ENCODE measurements around the gene FRAT2. TPM values are rescaled to one million over a fixed set of nuclear protein-coding genes. Genes with fewer than 3 reads are reported as not detected.

FRAT2 gene
- total RNA-seq, 1 experiment from 2014 or later = 16.7 TPM

DNA sequence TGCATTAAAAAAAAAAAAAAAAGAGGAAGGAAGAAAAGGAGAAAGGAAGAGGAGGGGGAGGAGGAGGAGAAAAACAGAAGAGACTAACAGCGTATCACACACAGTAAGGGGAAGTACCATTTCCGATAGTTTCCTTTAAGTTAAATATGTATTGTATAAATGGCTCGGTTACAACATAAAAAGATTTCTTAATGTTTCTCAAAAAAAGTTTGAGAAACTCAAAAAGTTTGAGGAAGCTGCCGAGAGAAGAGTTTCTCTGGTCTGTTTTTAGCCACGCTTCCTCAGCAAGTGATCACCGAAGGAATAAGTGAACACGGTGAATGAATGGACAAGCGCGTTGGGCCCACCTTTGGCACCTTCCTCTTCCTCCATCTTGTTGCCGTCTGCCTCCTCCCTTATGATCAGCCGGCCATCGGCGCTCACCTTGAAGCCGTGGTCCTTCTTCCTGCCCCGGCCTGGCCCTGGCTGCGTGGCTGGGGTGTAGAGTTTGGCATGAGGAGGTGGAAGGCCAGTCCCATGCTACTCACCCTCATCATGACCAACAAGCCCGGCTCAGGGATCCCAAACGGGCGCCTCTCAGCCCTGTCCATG lies 31.3 kb upstream of the FRAT2 start:
- BruUV-seq (replicated peaks) = no TSS peak
- intact Hi-C loops (cut with micrococcal nuclease; ENCODE audit: unreplicated experiment) (no loop called here), in situ Hi-C loops (cut with HindIII; ENCODE audit: low pct_unique_long_range_greater_than_20kb, low sequenced_read_pairs) (no loop called here)
- H3K4me3 ChIP-seq (ENCODE audit: low read depth in 2 of 2, low read length in 2 of 2) = no peak overlapping the region
- no peak for TF ChIP-seq POLR2AphosphoS5 (IDR thresholded peaks at IDR 0.05; ENCODE audit: low read depth, low read length)
- TF ChIP-seq, protein P1, sequence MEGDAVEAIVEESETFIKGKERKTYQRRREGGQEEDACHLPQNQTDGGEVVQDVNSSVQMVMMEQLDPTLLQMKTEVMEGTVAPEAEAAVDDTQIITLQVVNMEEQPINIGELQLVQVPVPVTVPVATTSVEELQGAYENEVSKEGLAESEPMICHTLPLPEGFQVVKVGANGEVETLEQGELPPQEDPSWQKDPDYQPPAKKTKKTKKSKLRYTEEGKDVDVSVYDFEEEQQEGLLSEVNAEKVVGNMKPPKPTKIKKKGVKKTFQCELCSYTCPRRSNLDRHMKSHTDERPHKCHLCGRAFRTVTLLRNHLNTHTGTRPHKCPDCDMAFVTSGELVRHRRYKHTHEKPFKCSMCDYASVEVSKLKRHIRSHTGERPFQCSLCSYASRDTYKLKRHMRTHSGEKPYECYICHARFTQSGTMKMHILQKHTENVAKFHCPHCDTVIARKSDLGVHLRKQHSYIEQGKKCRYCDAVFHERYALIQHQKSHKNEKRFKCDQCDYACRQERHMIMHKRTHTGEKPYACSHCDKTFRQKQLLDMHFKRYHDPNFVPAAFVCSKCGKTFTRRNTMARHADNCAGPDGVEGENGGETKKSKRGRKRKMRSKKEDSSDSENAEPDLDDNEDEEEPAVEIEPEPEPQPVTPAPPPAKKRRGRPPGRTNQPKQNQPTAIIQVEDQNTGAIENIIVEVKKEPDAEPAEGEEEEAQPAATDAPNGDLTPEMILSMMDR (IDR thresholded peaks at IDR 0.05) = no peak
- no peak for TF ChIP-seq SIN3A (IDR thresholded peaks at IDR 0.05; ENCODE audit: borderline replicate concordance, insufficient read depth, low read depth, low read length)
- TF ChIP-seq, protein P2, sequence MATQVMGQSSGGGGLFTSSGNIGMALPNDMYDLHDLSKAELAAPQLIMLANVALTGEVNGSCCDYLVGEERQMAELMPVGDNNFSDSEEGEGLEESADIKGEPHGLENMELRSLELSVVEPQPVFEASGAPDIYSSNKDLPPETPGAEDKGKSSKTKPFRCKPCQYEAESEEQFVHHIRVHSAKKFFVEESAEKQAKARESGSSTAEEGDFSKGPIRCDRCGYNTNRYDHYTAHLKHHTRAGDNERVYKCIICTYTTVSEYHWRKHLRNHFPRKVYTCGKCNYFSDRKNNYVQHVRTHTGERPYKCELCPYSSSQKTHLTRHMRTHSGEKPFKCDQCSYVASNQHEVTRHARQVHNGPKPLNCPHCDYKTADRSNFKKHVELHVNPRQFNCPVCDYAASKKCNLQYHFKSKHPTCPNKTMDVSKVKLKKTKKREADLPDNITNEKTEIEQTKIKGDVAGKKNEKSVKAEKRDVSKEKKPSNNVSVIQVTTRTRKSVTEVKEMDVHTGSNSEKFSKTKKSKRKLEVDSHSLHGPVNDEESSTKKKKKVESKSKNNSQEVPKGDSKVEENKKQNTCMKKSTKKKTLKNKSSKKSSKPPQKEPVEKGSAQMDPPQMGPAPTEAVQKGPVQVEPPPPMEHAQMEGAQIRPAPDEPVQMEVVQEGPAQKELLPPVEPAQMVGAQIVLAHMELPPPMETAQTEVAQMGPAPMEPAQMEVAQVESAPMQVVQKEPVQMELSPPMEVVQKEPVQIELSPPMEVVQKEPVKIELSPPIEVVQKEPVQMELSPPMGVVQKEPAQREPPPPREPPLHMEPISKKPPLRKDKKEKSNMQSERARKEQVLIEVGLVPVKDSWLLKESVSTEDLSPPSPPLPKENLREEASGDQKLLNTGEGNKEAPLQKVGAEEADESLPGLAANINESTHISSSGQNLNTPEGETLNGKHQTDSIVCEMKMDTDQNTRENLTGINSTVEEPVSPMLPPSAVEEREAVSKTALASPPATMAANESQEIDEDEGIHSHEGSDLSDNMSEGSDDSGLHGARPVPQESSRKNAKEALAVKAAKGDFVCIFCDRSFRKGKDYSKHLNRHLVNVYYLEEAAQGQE (IDR thresholded peaks at IDR 0.05; ENCODE audit: insufficient read depth in 1 of 2, low read depth in 2 of 2, low read length in 1 of 2) = no peak
- no peak for TF ChIP-seq TCF7L2 (IDR thresholded peaks at IDR 0.05; ENCODE audit: low read depth, low read length)
- DNase-seq (ENCODE audit: low read depth, low spot score) (no peak), ATAC-seq (no peak)
- H3K27me3 ChIP-seq (ENCODE audit: control insufficient read depth, insufficient read depth, low read length) = no peaks in the 10 kb centered on the region
- no peak overlapping the region for H3K27ac ChIP-seq (ENCODE audit: low read length)
- peaks cover 21% of the 10 kb centered on the region for H3K36me3 ChIP-seq (ENCODE audit: control insufficient read depth, insufficient read depth, low read length)
- CTCF ChIA-PET = interaction anchor here (0.5 kb wide), 1 partner anchor 34 kb away, joined by 8 read pairs; no protein-coding TSS in a partner anchor
- POLR2A ChIA-PET = no interaction called here
- no peaks in the 10 kb centered on the region for H3K4me1 ChIP-seq (ENCODE audit: control insufficient read depth, insufficient read depth, low read length)
- H3K9me3 ChIP-seq (ENCODE audit: control insufficient read depth, insufficient read depth, low read depth, low read length) = no peaks in the 10 kb centered on the region

DNA sequence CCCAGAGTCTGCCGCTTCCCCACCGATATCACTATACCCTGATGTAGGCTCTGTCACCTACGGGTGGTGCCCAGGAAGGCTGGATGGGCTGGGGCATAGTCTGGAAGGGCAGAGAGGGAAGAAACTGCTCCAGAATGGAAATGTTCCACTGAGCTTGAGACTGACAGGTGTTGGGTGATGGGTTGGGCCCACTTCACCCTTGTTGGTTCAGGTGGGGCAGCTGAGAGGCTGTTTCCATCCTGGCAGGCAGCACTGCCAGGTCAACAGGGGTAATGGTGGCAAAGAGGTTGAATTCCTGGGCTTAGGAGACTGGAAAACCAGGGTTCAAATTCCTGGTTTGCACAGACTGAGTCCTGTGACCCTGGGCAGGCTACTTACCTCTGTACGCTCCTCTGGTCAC lies 28.5 kb upstream of the FRAT2 start:
- CTCF ChIA-PET = interaction anchor here (1.0 kb wide), 1 partner anchor 85 kb away, joined by 3 read pairs; no protein-coding TSS in a partner anchor
- intact Hi-C loops (cut with micrococcal nuclease; ENCODE audit: unreplicated experiment) = no loop called here
- H3K9me3 ChIP-seq (ENCODE audit: control insufficient read depth, insufficient read depth, low read depth, low read length) = no peaks in the 10 kb centered on the region
- ATAC-seq = no peak
- no peaks in the 10 kb centered on the region for H3K4me1 ChIP-seq (ENCODE audit: control insufficient read depth, insufficient read depth, low read length)
- TF ChIP-seq, protein P1 (IDR thresholded peaks at IDR 0.05) = no peak
- TF ChIP-seq, protein P2 (IDR thresholded peaks at IDR 0.05; ENCODE audit: insufficient read depth in 1 of 2, low read depth in 2 of 2, low read length in 1 of 2) = no peak
- TF ChIP-seq SIN3A (IDR thresholded peaks at IDR 0.05; ENCODE audit: borderline replicate concordance, insufficient read depth, low read depth, low read length) = no peak
- TF ChIP-seq POLR2AphosphoS5 (IDR thresholded peaks at IDR 0.05; ENCODE audit: low read depth, low read length) = no peak
- TF ChIP-seq TCF7L2 (IDR thresholded peaks at IDR 0.05; ENCODE audit: low read depth, low read length) = no peak
- no peaks in the 10 kb centered on the region for H3K27me3 ChIP-seq (ENCODE audit: control insufficient read depth, insufficient read depth, low read length)
- no TSS peak for BruUV-seq (replicated peaks)
- DNase-seq (ENCODE audit: low read depth, low spot score) = no peak
- H3K27ac ChIP-seq (ENCODE audit: low read length) = no peak overlapping the region
- H3K36me3 ChIP-seq (ENCODE audit: control insufficient read depth, insufficient read depth, low read length) = peaks cover 13% of the 10 kb centered on the region
- POLR2A ChIA-PET = no interaction called here
- in situ Hi-C loops (cut with HindIII; ENCODE audit: low pct_unique_long_range_greater_than_20kb, low sequenced_read_pairs) = no loop called here
- H3K4me3 ChIP-seq (ENCODE audit: low read depth in 2 of 2, low read length in 2 of 2) = no peak overlapping the region
